Neural progenitor cell (in vitro differentiated cells): ENCODE data around the gene PDCD11. TPM values are rescaled to one million over a fixed set of nuclear protein-coding genes. Genes with fewer than 3 reads are reported as not detected.

Source experiments
- DNase-seq: peaks from one replicate; pipeline ENCODE4 v3.0.0-alpha.2; 2016; ENCODE audit warnings: low spot score
- H2AFZ ChIP-seq: fragments of 200-600 bp; sonication (generic); replicated peaks from 2 replicates; pipeline ENCODE4 v1.6.1; 2016; ENCODE audit warnings: antibody characterized with exemption
- H3F3A ChIP-seq: fragments of 200-600 bp; sonication (generic); 2 replicates; pipeline ENCODE4 v1.6.1; 2016; ENCODE audit warnings: antibody characterized with exemption, low read depth
- H3K27ac ChIP-seq: fragments of 200-600 bp; sonication (generic); 2 replicates; pipeline ENCODE4 v1.5.1; 2016; ENCODE audit warnings: mild to moderate bottlenecking
- H3K27me3 ChIP-seq: fragments of 200-600 bp; sonication (generic); 2 replicates; pipeline ENCODE4 v1.6.1; 2016; ENCODE audit warnings: mild to moderate bottlenecking, moderate library complexity
- H3K36me3 ChIP-seq: fragments of 200-600 bp; sonication (generic); 2 replicates; pipeline ENCODE4 v1.5.1; 2016
- H3K4me1 ChIP-seq: fragments of 200-600 bp; sonication (generic); 2 replicates; pipeline ENCODE4 v1.6.1; 2016; ENCODE audit warnings: mixed run types
- H3K4me2 ChIP-seq: fragments of 200-600 bp; sonication (generic); 2 replicates; pipeline ENCODE4 v1.6.1; 2016
- H3K4me3 ChIP-seq: fragments of 200-600 bp; sonication (generic); 2 replicates; pipeline ENCODE4 v1.5.1; 2016
- H3K79me2 ChIP-seq: fragments of 200-600 bp; sonication (generic); 2 replicates; pipeline ENCODE4 v1.6.1; 2016; ENCODE audit warnings: low read depth
- H3K9ac ChIP-seq: fragments of 200-600 bp; sonication (generic); 2 replicates; pipeline ENCODE4 v1.6.1; 2016
- H3K9me3 ChIP-seq: fragments of 200-600 bp; sonication (generic); 2 replicates; pipeline ENCODE4 v1.5.1; 2016; ENCODE audit warnings: low read depth
- H4K20me1 ChIP-seq: fragments of 200-600 bp; sonication (generic); 2 replicates; pipeline ENCODE4 v1.6.1; 2016; ENCODE audit warnings: low read depth
- H3K27ac Mint-ChIP-seq: 3 replicates; pipeline ENCODE4 v1.8.0; 2021; ENCODE audit warnings: mixed read lengths
- H3K27me3 Mint-ChIP-seq: 2 replicates; pipeline ENCODE4 v1.8.0; 2022; ENCODE audit warnings: low read depth, mild to moderate bottlenecking, inconsistent platforms, moderate library complexity, mixed read lengths; ENCODE audit not compliant: insufficient read depth
- H3K36me3 Mint-ChIP-seq: 3 replicates; pipeline ENCODE4 v1.8.0; 2021; ENCODE audit warnings: mixed read lengths
- H3K4me1 Mint-ChIP-seq: 3 replicates; pipeline ENCODE4 v1.8.0; 2021; ENCODE audit warnings: mixed read lengths
- H3K4me3 Mint-ChIP-seq: 3 replicates; pipeline ENCODE4 v1.8.0; 2021; ENCODE audit warnings: mild to moderate bottlenecking, moderate library complexity, mixed read lengths
- H3K9me3 Mint-ChIP-seq: 3 replicates; pipeline ENCODE4 v1.8.0; 2020; ENCODE audit warnings: mixed read lengths
- CTCF ChIP-seq: fragments of 200-600 bp; sonication (generic); IDR thresholded peaks from 2 replicates; pipeline ENCODE4 v1.5.1; 2017; ENCODE audit warnings: antibody characterized with exemption, mild to moderate bottlenecking
- EZH2 ChIP-seq: fragments of 200-600 bp; sonication (generic); IDR thresholded peaks from 2 replicates; pipeline ENCODE4 v1.6.1; 2017; ENCODE audit warnings: antibody characterized with exemption, mild to moderate bottlenecking, moderate library complexity
- EZH2phosphoT487 ChIP-seq: fragments of 200-600 bp; sonication (generic); IDR thresholded peaks from 2 replicates; pipeline ENCODE4 v1.6.1; 2017; ENCODE audit warnings: antibody characterized with exemption
- total RNA-seq: library from RNA; depleted of rRNA; stranded (reverse); fragments of >200 nt; gene quantifications from 2 replicates; pipeline ENCODE4 v1.2.3, GENCODE V29; 2015; ENCODE audit warnings: low replicate concordance

Gene PDCD11
- total RNA-seq, 1 donor from 2014 or later, result 42.8 TPM

- Mint-ChIP-seq H3K4me3 (no peak overlapping the region), H3K9me3 (no peaks in the 10 kb centered on the region), H3K4me1 (peaks cover 12% of the 10 kb centered on the region), H3K27me3 (peaks cover 7% of the 10 kb centered on the region), H3K27ac (no peak overlapping the region), H3K36me3 (no peaks in the 10 kb centered on the region)
- DNase-seq, result no peak
- Histone ChIP-seq H3K9ac (no peak overlapping the region), H3K36me3 (no peaks in the 10 kb centered on the region), H3K27ac (no peak overlapping the region), H3K79me2 (no peaks in the 10 kb centered on the region), H3K27me3 (no peaks in the 10 kb centered on the region), H3K9me3 (no peaks in the 10 kb centered on the region), H3K4me2 (no peak overlapping the region), H2AFZ (no peak overlapping the region), H3F3A (no peaks in the 10 kb centered on the region), H3K4me1 (peaks cover 7% of the 10 kb centered on the region), H4K20me1 (no peaks in the 10 kb centered on the region), H3K4me3 (no peak overlapping the region)
- TF ChIP-seq EZH2 (no peak), EZH2phosphoT487 (no peak), CTCF (no peak)
Measured at GRCh38 chr10:103455235-103455634, 58.8 kb downstream of the PDCD11 start.

- no peaks in the 10 kb centered on the region for H3K36me3 Mint-ChIP-seq
- H3K27ac Mint-ChIP-seq, result no peak overlapping the region
Measured at GRCh38 chr10:103456074-103456660, 59.7 kb downstream of the PDCD11 start.

GRCh38 chr10:103457176-103457712 is 60.8 kb downstream of the PDCD11 start:
- Histone ChIP-seq H4K20me1 (no peaks in the 10 kb centered on the region), H3K36me3 (no peaks in the 10 kb centered on the region), H3K27me3 (no peaks in the 10 kb centered on the region), H3K9me3 (no peaks in the 10 kb centered on the region), H3K27ac (no peak overlapping the region), H3K79me2 (no peaks in the 10 kb centered on the region), H2AFZ (no peak overlapping the region), H3K9ac (no peak overlapping the region), H3K4me2 (no peak overlapping the region), H3F3A (no peaks in the 10 kb centered on the region), H3K4me1 (peaks cover 4% of the 10 kb centered on the region), H3K4me3 (no peak overlapping the region)
- Mint-ChIP-seq H3K4me3 (no peak overlapping the region), H3K9me3 (no peaks in the 10 kb centered on the region), H3K27me3 (no peaks in the 10 kb centered on the region), H3K36me3 (no peaks in the 10 kb centered on the region), H3K4me1 (peaks cover 13% of the 10 kb centered on the region), H3K27ac (no peak overlapping the region)
- TF ChIP-seq EZH2, result no peak
- no peak for TF ChIP-seq EZH2phosphoT487
- TF ChIP-seq CTCF, result no peak
- no peak for DNase-seq

More at GRCh38 chr10:103456074-103456660, 59.7 kb downstream of the PDCD11 start:
- Histone ChIP-seq H3K4me2 (no peak overlapping the region), H3K9me3 (no peaks in the 10 kb centered on the region), H3K9ac (no peak overlapping the region), H3K79me2 (no peaks in the 10 kb centered on the region), H3F3A (no peaks in the 10 kb centered on the region), H3K36me3 (no peaks in the 10 kb centered on the region), H3K27me3 (no peaks in the 10 kb centered on the region), H3K4me3 (no peak overlapping the region), H2AFZ (no peak overlapping the region), H3K4me1 (peaks cover 7% of the 10 kb centered on the region), H3K27ac (no peak overlapping the region), H4K20me1 (no peaks in the 10 kb centered on the region)
- Mint-ChIP-seq H3K27me3 (peaks cover 2% of the 10 kb centered on the region), H3K9me3 (no peaks in the 10 kb centered on the region), H3K4me1 (peaks cover 13% of the 10 kb centered on the region), H3K4me3 (no peak overlapping the region)
- TF ChIP-seq CTCF (no peak), EZH2phosphoT487 (no peak)
- DNase-seq, result no peak
